Epithelial cell of esophagus (primary cell): ENCODE measurements around the gene KLHL5.

ENCODE experiments used
- DNase-seq: peaks from one replicate; pipeline ENCODE4 v3.0.0; 2010; ENCODE audit warnings: low read depth
- H3K4me3 ChIP-seq: 2 replicates; pipeline ENCODE4 v1.5.1; 2011; ENCODE audit warnings: mild to moderate bottlenecking, low read length, control low read depth
- CTCF ChIP-seq: IDR thresholded peaks from 2 replicates; pipeline ENCODE4 v1.5.1; 2011; ENCODE audit warnings: low read depth, mild to moderate bottlenecking, low read length, control low read depth, inconsistent platforms; ENCODE audit not compliant: insufficient read depth; ENCODE audit errors: missing control alignments

KLHL5 gene

GRCh38 chr4:39166177-39166576 is 104.1 kb downstream of the KLHL5 start:
- no peak for TF ChIP-seq CTCF
- H3K4me3 ChIP-seq, result no peak overlapping the region
- no peak for DNase-seq

GRCh38 chr4:39166669-39167068 is 104.6 kb downstream of the KLHL5 start:
- TF ChIP-seq CTCF, result no peak
- no peak overlapping the region for H3K4me3 ChIP-seq
- no peak for DNase-seq

GRCh38 chr4:39169426-39169825 is 107.4 kb downstream of the KLHL5 start:
- TF ChIP-seq CTCF, result no peak
- no peak overlapping the region for H3K4me3 ChIP-seq
- DNase-seq, result no peak

- DNase-seq, result no peak
- no peak for TF ChIP-seq CTCF
- H3K4me3 ChIP-seq, result no peak overlapping the region
Observed at GRCh38 chr4:39170301-39170700, 108.3 kb downstream of the KLHL5 start.
